NT2/D1 (cell line): ENCODE data around the gene TGFBR2.

Experiments
- DNase-seq: peaks from one replicate; pipeline ENCODE4 v3.0.0-alpha.2; 2011; ENCODE audit warnings: low read depth, low spot score
- H3K27me3 ChIP-seq: 2 replicates; pipeline ENCODE4 v1.6.0; 2011; ENCODE audit warnings: mild to moderate bottlenecking; ENCODE audit not compliant: insufficient read length, insufficient read depth
- H3K36me3 ChIP-seq: 2 replicates; pipeline ENCODE4 v1.6.1; 2011; ENCODE audit warnings: mild to moderate bottlenecking, low read length, mixed read lengths; ENCODE audit not compliant: insufficient read depth, insufficient read length
- H3K4me1 ChIP-seq: 2 replicates; pipeline ENCODE4 v1.5.1; 2011; ENCODE audit not compliant: insufficient read depth, insufficient read length
- H3K4me3 ChIP-seq: 2 replicates; pipeline ENCODE4 v1.5.1; 2011; ENCODE audit warnings: low read depth; ENCODE audit not compliant: insufficient read length
- H3K9ac ChIP-seq: 2 replicates; pipeline ENCODE4 v1.6.0; 2011; ENCODE audit warnings: low read depth; ENCODE audit not compliant: insufficient read length
- H3K9me3 ChIP-seq: 2 replicates; pipeline ENCODE4 v1.5.1; 2011; ENCODE audit warnings: mild to moderate bottlenecking, low read length; ENCODE audit not compliant: insufficient read depth
- SUZ12 ChIP-seq: IDR thresholded peaks from 2 replicates; pipeline ENCODE4 v1.6.1; 2011; ENCODE audit not compliant: insufficient read length, insufficient read depth; ENCODE audit errors: extremely low read depth
- YY1 ChIP-seq: IDR thresholded peaks from 2 replicates; pipeline ENCODE4 v1.6.1; 2011; ENCODE audit not compliant: insufficient read length, insufficient read depth
- ZNF274 ChIP-seq: IDR thresholded peaks from 2 replicates; pipeline ENCODE4 v1.6.1; 2011; ENCODE audit warnings: mild to moderate bottlenecking, low read depth, low read length

The TGFBR2 gene

GRCh38 chr3:30660656-30661055, 54.3 kb downstream of the TGFBR2 start:
- Histone ChIP-seq H3K36me3 (peaks cover 21% of the 10 kb centered on the region), H3K4me1 (no peaks in the 10 kb centered on the region), H3K4me3 (no peak overlapping the region), H3K27me3 (no peaks in the 10 kb centered on the region), H3K9me3 (no peaks in the 10 kb centered on the region), H3K9ac (no peak overlapping the region)
- DNase-seq, result no peak
- no peak for TF ChIP-seq SUZ12
- no peak for TF ChIP-seq YY1
- no peak for TF ChIP-seq ZNF274

DNA sequence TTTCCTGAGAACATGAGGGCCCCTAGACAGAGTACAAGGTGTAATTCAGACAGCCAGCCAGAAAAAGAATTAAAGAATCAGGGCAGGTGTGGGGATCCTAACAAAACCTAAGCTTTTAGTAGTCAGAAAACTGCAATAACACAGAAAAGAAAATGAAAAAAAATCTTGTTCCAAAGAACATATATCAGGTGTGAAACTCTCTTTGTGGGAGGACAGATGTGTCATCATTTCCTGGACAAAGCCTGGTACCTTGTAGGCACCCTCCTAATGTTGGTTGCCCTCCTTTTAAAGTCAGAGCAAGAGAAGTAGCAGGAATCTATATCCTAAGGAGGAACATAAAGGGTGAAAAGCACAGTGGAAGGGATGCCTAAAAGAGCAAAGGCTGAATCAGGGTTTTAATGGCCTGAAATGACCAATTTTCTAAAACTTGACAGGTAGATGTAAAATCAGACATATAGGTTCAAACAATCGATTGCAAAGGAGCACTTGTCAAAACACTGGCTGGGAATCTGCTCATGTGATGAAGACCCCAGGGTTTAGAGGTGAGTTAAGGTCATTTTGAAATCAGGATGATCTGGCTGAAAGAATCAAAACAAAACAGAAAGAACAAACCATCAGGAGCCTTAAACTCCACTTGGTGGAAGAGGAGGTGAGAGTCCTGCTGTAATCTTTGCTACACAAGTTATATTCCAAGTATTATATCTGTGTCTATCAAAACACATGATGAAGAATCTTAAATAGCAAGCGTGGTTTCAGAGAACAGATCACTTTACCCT, 54.9 kb downstream of the TGFBR2 start:
- DNase-seq, result no peak
- Histone ChIP-seq H3K4me1 (no peaks in the 10 kb centered on the region), H3K4me3 (no peak overlapping the region), H3K9me3 (no peaks in the 10 kb centered on the region), H3K36me3 (peaks cover 17% of the 10 kb centered on the region), H3K9ac (no peak overlapping the region), H3K27me3 (no peaks in the 10 kb centered on the region)
- TF ChIP-seq ZNF274 (no peak), YY1 (no peak), SUZ12 (no peak)

DNA sequence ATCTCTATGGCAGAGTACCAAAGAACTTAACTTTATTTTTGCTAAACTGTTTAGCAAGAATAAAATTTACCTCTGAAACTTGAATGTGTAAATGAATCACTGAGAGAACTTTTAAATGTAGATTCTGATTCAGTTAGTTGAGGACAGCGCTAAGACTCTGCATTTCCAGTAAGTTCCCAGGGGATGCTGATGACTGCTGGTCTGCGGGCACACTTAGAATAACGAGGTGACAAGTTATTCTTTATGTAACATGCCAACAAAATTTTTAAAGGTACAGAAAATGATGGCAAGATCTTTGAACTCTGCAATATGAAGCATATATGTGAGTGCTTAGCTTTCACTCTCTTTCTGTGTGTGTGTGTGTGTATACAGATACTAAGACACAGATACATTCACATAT, 56.4 kb downstream of the TGFBR2 start:
- Histone ChIP-seq H3K27me3 (no peaks in the 10 kb centered on the region), H3K4me3 (no peak overlapping the region), H3K4me1 (no peaks in the 10 kb centered on the region), H3K36me3 (peaks cover 6% of the 10 kb centered on the region), H3K9me3 (no peaks in the 10 kb centered on the region), H3K9ac (no peak overlapping the region)
- DNase-seq, result no peak
- TF ChIP-seq ZNF274 (no peak), YY1 (no peak), SUZ12 (no peak)

DNA sequence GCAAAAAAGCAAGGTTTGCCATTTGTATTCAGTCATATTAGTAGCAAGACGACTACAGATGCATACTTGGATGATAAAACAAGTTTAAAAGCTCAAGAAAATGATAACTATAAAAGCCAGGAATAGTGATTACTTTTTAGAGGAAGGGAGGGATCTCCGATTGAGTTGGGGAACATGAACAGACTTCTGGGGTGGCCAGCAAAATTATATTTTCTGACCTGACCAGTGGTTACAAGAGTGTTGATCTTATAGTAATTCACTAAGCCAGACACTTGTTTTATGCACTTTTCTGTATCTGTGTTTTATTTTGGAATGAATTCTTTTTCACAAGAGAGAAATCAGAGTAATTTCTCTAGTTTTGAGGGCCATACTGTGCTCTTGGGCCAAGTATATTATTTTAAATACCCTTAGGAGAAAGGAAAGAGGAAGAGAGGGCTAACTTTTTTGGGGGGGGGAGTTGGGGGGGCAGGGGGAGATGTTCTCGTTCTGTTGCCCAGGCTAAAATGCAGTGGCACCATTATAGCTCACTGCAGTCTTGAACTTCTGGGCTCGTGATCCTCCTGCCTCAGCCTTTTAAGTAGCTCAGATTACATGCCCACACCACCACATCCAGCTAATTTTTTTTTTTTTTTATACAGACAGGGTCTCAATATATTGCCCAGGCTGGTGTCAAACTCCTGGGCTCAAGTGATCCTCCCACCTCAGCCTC, 57.3 kb downstream of the TGFBR2 start:
- Histone ChIP-seq H3K4me3 (no peak overlapping the region), H3K4me1 (no peaks in the 10 kb centered on the region), H3K9ac (no peak overlapping the region), H3K9me3 (no peaks in the 10 kb centered on the region), H3K36me3 (peaks cover 6% of the 10 kb centered on the region), H3K27me3 (no peaks in the 10 kb centered on the region)
- no peak for TF ChIP-seq SUZ12
- no peak for TF ChIP-seq YY1
- no peak for TF ChIP-seq ZNF274
- DNase-seq, result no peak

DNA sequence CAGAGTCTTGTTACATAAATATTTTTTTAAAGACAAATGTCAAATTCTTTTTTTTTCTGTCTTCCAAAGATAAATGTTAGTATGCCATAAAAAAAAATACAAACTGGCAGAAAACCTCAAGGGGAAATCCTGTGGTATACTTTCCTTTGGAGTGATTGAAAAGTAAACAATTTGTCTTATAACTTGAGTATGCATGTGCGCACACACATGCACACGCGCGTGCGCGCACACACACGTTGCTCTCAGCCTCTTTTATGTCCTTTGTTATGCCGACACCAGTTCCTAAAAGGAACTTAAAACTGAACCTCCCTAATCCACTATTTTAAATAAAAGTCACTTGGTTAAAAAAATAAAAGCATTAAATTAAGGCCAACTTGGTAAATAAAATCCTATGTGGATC, 58.1 kb downstream of the TGFBR2 start:
- H3K27me3 ChIP-seq, result no peaks in the 10 kb centered on the region
- no peaks in the 10 kb centered on the region for H3K4me1 ChIP-seq
- peaks cover 6% of the 10 kb centered on the region for H3K36me3 ChIP-seq
- TF ChIP-seq ZNF274 (no peak), YY1 (no peak), SUZ12 (no peak)
- H3K9ac ChIP-seq, result no peak overlapping the region
- H3K9me3 ChIP-seq, result no peaks in the 10 kb centered on the region
- no peak overlapping the region for H3K4me3 ChIP-seq
- DNase-seq, result no peak

DNA sequence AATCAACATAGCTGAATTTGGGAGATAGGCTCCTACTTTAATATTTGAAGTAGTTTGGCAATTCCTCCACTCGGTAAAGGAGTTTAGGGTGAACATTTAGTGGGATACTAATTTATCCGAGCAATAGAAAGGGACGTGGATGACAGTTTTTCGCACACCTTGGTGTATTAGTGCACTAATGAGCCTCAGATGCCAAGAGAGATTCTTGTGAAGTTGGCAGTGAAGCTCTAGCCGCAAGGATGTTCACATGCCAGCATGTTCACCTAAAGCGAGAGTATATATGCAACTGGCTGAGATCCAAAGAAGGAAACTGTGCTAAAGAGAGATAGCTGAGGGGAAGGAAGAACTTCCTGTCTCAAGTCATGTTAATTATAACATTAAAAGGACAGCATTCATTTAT, 58.5 kb downstream of the TGFBR2 start:
- Histone ChIP-seq H3K4me3 (no peak overlapping the region), H3K4me1 (no peaks in the 10 kb centered on the region), H3K36me3 (peaks cover 6% of the 10 kb centered on the region), H3K27me3 (no peaks in the 10 kb centered on the region), H3K9me3 (no peaks in the 10 kb centered on the region), H3K9ac (no peak overlapping the region)
- no peak for DNase-seq
- no peak for TF ChIP-seq ZNF274
- TF ChIP-seq SUZ12, result no peak
- TF ChIP-seq YY1, result no peak

- H3K36me3 ChIP-seq, result peaks cover 7% of the 10 kb centered on the region
- H3K9ac ChIP-seq, result no peak overlapping the region
- no peak for DNase-seq
- H3K9me3 ChIP-seq, result no peaks in the 10 kb centered on the region
- TF ChIP-seq SUZ12, result no peak
- H3K4me1 ChIP-seq, result no peaks in the 10 kb centered on the region
- H3K4me3 ChIP-seq, result no peak overlapping the region
- no peaks in the 10 kb centered on the region for H3K27me3 ChIP-seq
Measured at GRCh38 chr3:30665539-30665938, 59.1 kb downstream of the TGFBR2 start.
